GM18909 (cell line): ENCODE measurements around the gene RMC1.

ENCODE experiments used
- ATAC-seq: cut with Tn5 transposase; IDR thresholded peaks from one replicate; pipeline ENCODE4 v1.9.1; 2021; ENCODE audit warnings: mild to moderate bottlenecking; ENCODE audit not compliant: unreplicated experiment, poor library complexity

RMC1 gene

GRCh38 chr18:23528580-23529472, 25.5 kb downstream of the RMC1 start:
- no peak for ATAC-seq

- ATAC-seq, result no peak
Observed at GRCh38 chr18:23529604-23530003, 26.3 kb downstream of the RMC1 start.

- no peak for ATAC-seq
Observed at GRCh38 chr18:23530195-23530594, 26.9 kb downstream of the RMC1 start.

GRCh38 chr18:23531912-23532311, 28.6 kb downstream of the RMC1 start:
- ATAC-seq, result no peak

GRCh38 chr18:23532848-23533247, 29.5 kb downstream of the RMC1 start:
- ATAC-seq, result no peak

GRCh38 chr18:23534276-23534675, 31.0 kb downstream of the RMC1 start:
- ATAC-seq, result no peak

GRCh38 chr18:23536204-23536603, 32.9 kb downstream of the RMC1 start:
- no peak for ATAC-seq

GRCh38 chr18:23537274-23537673, 34.0 kb downstream of the RMC1 start:
- no peak for ATAC-seq

- no peak for ATAC-seq
Observed at GRCh38 chr18:23538001-23538400, 34.7 kb downstream of the RMC1 start.

GRCh38 chr18:23538870-23539269, 35.6 kb downstream of the RMC1 start:
- ATAC-seq, result no peak

GRCh38 chr18:23539296-23539695, 36.0 kb downstream of the RMC1 start:
- ATAC-seq, result no peak

GRCh38 chr18:23539911-23540525, 36.7 kb downstream of the RMC1 start:
- no peak for ATAC-seq

GRCh38 chr18:23540867-23541266, 37.6 kb downstream of the RMC1 start:
- peak; percentile 74 for ATAC-seq

GRCh38 chr18:23541349-23542093, 38.2 kb downstream of the RMC1 start:
- no peak for ATAC-seq

- no peak for ATAC-seq
Observed at GRCh38 chr18:23542461-23542860, 39.1 kb downstream of the RMC1 start.

- ATAC-seq, result no peak
Observed at GRCh38 chr18:23545247-23545789, 42.0 kb downstream of the RMC1 start.

GRCh38 chr18:23547306-23547705, 44.0 kb downstream of the RMC1 start:
- no peak for ATAC-seq

- ATAC-seq, result no peak
Observed at GRCh38 chr18:23547846-23548245, 44.5 kb downstream of the RMC1 start.

- ATAC-seq, result no peak
Observed at GRCh38 chr18:23548275-23548674, 45.0 kb downstream of the RMC1 start.

- no peak for ATAC-seq
Observed at GRCh38 chr18:23548719-23549118, 45.4 kb downstream of the RMC1 start.

GRCh38 chr18:23550898-23551297, 47.6 kb downstream of the RMC1 start:
- ATAC-seq, result no peak
